ENCODE results near the gene CCDC102B. TPM values are rescaled to one million over a fixed set of nuclear protein-coding genes. Genes with fewer than 3 reads are reported as not detected.

The CCDC102B gene
- total and polyA plus RNA-seq, 4 donors = 7.1 to 78.8 (median 19.9) TPM

Small RNA genes lying within 50 kb of the gene (small RNA-seq; reads per million reads assigned to genes)
- not detected for gene RNU6-39P (ENCODE audit: low replicate concordance)

Other genes starting within 250 kb of the CCDC102B start
- 10 to 100 TPM; 59.3 to 78.6 TPM for gene TMX3, start 83.0 kb upstream of the CCDC102B start, total RNA-seq
- 10 to 100 TPM; 23.9 to 24.5 TPM for gene TMX3, start 83.0 kb upstream of the CCDC102B start, polyA plus RNA-seq